Colon (tissue), 2 donors: ENCODE measurements around the gene SERPINB10.

ENCODE experiments used
- FAIRE-seq: peaks from 2 replicates; lab custom pipeline; 2012; peaks lifted over from hg19 to GRCh38; lab: Jason Lieb, UNC
- donor health status: control.
- donor health status: control.

SERPINB10 gene

DNA sequence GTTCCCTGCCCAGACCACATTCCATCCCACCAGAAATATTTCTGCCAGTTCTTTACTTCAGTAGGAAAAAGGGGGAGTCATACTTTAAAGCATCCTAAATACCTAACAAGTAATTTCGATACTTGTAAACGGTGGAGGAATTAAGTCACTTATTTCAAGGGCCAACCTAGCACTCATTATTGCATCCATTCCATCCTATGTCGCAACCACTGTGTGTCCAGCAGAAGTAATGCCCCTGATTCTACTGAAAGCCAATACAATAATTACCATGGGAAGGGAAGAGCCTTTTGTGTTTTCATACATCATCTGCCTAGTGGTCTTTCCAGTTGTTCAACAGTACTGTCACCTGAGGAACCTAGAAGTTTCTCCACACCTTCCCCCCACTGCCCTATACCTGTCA lies 74.6 kb downstream of the SERPINB10 start:
- FAIRE-seq: no peak
